HG03175 (cell line): ENCODE data around the gene MAU2.
A peak's percentile ranks its signal among the peaks of the same experiment; 100 is the strongest.

ENCODE experiments used
- ATAC-seq: cut with Tn5 transposase; IDR thresholded peaks from one replicate; pipeline ENCODE4 v1.9.1; 2021; ENCODE audit warnings: mild to moderate bottlenecking, moderate library complexity; ENCODE audit not compliant: unreplicated experiment

Gene MAU2

GRCh38 chr19:19320361-19321140, at the start of gene MAU2, which contains the start of gene SUGP1:
MAU2 (plus strand) TSS chr19:19320829; CDS start chr19:19320860, 31 bp downstream.
SUGP1 (minus strand) TSS chr19:19320509; CDS start chr19:19320496, 13 bp downstream.
- peak; percentile 88 for ATAC-seq

DNA sequence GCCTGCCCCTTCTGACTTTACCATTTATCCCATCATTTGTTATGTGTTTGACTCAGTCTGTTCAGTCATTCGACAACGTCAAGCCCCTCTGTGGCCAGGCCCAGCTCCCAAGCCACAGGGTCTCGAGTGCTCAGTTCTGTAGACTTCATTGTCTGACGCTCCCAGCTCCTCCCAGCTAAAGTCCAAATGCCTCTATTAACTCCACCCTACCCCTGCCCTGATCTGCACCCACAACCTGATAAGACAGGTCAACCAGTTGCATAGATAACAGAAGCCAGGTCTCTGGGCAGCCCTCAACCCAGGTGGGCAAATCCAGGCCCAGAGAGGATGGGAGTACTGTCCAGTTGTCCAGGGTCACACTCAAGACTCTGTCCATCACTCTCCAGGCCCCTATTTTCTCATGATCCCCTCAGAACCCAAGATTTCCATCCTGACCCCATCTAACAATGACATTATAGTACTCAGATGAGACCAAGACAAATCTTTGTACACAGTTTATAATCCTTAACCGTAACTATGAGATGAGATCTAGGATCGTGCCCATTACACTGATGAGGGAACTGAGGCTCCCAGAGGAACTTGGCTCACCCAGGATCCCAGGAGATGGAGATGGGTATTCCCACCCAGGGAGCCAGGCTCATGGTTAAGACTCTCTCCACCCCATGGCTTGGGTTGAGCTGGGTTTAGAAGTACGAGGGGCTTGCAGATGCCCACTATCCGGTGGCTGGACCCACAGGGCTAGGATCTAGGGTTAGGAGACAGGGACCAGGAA, 48.6 kb upstream of the MAU2 start:
- ATAC-seq: no peak

GRCh38 chr19:19274146-19274545, 46.5 kb upstream of the MAU2 start:
- no peak for ATAC-seq

DNA sequence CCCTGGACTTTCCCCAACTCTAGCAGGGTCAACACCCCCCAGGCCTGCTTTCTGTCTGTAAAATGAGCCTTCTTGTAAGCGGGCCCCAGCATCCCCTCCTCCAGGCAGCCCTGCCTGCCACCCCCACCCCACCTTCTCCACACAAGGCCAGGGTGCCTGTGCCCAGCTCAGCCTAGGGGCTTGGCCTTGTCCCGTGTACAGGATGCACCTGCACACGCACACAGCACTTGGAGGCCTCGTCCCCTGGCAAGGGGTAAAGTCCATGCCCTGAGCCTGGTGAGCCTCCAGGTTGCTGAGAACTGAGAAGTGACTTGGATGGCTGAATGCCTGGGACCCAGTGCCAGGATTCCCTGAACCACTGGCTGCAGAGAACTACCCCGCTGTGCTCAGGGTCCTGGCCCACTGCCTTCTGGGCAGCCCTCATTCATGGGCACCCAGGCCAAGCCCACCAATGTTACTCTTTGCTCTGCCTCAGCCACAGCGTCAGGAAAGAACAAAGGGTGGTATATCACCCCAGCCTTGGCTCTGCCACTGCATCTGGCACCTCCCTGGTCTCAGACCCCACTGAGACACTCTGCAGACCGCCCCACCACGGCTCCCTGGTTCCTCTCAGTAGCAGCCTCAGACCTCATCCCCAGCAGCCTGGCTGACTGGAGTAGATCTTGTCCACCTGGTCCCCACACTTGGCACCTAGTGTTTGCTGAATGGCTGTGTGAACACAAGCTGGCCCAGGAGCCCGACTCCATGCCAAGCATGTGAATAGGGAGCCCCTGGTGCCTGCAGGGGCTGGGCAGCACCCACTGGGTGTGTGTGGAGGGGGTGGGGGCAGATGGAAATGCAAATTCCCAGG, 45.7 kb upstream of the MAU2 start:
- no peak for ATAC-seq

DNA sequence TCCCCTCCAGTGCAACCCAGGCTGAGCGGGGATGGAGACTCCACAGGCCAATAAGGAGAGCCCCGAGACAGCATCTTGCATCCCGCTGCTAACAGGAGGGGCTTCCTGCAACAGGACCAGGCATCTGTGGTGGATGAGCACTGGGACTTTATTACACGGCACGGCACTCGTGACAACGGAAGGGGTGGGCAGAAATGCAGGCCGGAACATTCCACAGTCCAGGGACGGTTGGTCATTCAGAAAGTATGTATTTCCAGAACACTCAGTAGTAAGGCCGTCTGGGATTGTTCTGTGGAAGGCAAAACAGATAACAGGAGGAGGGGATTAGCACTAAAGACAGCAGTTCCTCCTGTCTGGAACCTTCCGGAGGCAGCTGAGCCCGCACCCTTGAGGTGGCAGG, 44.2 kb upstream of the MAU2 start:
- no peak for ATAC-seq

DNA sequence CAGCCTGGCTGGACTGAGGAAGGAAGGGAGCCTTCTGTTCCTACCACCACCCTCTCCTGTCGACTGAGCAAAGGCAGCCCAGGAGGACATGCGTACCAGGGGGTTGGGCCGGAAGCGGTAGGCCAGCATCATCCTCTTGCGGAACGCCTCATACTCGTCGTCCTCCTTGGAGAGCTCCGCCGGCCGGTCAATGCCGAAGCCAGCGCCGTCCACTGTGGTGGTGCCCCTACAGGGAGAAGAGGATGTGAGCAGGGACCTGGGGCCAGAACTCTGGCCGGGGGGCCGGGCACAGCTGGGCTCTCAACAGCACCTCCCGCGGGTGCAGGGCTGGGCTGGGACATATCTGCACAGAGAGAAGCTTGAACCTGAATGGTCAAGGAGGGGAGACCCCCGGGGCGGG, 43.8 kb upstream of the MAU2 start:
- ATAC-seq: no peak

DNA sequence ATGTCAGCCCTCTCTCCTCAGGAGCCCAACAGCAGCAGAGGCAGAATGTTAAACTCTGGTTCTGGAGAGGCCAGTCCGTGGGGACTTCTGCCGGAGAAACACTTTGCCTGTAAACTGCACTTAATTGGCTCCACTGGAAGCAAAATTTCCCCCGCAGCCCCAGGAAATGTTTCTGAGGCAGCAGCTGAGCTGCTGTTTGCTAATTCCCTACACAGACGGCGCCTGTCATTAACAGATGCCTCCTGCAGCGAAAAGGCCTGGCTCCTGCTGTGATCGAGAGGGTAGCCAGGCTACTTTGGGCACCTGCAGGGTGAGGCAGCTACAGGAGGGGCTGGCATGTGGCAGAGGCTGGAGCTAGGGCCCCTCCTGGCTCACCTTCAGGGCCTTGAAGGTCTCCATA, 42.3 kb upstream of the MAU2 start:
- no peak for ATAC-seq

GRCh38 chr19:19279062-19279612, 41.5 kb upstream of the MAU2 start:
- ATAC-seq: no peak

DNA sequence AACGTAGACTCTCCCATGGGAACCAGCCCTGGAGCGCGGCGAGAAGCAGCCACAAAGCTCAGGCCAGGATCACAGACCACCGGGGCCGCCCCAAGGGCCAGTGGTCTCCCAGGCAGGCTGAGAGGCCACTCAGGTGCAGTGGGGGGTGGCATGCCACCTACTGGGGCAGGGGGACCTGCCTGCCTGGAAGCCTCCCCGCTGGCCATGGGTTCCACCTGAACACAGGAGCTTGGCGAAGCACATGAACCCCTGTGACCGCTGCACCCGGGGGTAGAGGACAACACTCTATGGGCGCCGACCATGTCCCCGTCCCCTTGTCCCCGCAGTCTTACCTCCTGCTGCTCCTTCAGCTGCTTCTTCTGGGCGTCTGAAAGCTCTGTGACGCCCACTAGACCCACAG, 40.8 kb upstream of the MAU2 start:
- ATAC-seq: no peak

DNA sequence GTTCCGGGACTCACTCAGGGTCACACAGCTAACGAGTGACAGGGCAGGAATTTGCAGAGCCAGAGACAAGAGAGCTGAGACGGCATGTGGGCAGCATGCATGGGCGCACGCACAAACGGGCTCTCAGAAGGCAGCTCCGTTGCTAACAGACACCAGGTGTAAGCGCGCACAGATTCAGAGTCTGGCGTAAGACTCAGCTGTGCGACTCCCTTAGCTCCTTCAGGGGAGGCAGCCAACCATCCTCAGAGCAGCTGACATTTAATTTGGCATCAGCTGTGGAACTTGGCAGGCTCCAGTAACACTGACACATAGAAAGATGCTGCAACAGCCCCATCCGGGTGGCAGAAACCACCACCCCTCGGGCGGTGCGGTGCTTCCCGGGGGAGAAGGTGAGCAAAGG, 40.1 kb upstream of the MAU2 start:
- no peak for ATAC-seq

DNA sequence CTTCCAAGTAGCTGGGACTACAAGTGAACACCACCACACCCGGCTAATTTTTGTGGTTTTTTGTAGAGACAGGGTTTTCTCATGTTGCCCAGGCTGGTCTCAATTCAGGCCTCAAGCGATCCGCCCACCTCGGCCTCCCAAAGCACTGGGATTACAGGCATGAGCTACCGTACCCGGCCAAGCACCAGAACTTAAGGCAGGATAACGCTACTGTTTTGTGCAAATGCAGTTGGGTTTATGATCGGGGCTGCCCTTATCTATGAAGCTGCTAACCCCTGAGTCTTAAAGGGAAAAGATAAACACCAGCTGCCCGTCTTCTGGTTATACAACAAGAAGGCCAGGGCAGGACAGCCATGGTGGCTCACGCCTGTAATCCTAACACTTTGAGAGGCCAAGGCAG, 34.9 kb upstream of the MAU2 start:
- no peak for ATAC-seq

DNA sequence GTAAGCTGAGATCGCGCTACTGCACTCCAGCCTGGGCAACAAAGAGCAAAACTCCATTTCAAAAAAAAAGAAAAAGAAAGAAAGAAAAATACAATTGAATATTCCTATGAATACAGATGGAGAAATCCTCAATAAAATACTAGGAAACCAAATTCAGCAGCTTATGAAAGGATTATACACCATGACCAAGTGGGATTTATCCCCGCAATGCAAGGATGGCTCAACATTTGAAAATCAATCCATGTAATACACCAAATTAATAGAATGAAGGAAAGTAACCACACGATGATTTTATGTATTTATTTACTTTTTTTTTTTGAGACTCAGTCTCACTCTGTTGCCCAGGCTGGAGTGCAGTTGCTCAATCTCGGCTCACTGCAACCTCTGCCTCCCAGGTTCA, 28.0 kb upstream of the MAU2 start:
- ATAC-seq: no peak

GRCh38 chr19:19294914-19295313, 25.7 kb upstream of the MAU2 start:
- no peak for ATAC-seq

GRCh38 chr19:19296953-19297689, 23.5 kb upstream of the MAU2 start:
- ATAC-seq: no peak

- ATAC-seq: no peak
Observed at GRCh38 chr19:19297759-19298158, 22.9 kb upstream of the MAU2 start.

DNA sequence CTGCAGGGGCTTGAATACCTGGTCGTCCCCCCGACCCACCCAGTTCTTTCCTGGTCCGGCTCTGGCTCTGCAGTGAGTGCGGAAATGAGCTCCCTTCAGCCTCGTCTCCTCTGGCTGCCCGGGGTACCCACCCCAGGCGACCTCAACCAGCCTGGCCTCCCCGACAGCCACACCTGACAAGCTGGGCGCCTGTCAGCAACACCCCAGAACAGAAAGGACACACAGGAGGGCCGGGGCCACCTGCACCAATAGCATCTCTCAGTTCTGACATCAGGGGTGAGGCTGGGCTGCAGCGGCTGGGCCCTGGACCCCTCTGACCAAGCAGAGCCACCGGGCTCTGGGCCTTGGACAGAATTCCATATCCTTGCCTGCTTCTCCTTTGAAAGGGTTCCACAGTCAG, 20.0 kb upstream of the MAU2 start:
- no peak for ATAC-seq

GRCh38 chr19:19303411-19303810, 17.2 kb upstream of the MAU2 start:
- no peak for ATAC-seq

DNA sequence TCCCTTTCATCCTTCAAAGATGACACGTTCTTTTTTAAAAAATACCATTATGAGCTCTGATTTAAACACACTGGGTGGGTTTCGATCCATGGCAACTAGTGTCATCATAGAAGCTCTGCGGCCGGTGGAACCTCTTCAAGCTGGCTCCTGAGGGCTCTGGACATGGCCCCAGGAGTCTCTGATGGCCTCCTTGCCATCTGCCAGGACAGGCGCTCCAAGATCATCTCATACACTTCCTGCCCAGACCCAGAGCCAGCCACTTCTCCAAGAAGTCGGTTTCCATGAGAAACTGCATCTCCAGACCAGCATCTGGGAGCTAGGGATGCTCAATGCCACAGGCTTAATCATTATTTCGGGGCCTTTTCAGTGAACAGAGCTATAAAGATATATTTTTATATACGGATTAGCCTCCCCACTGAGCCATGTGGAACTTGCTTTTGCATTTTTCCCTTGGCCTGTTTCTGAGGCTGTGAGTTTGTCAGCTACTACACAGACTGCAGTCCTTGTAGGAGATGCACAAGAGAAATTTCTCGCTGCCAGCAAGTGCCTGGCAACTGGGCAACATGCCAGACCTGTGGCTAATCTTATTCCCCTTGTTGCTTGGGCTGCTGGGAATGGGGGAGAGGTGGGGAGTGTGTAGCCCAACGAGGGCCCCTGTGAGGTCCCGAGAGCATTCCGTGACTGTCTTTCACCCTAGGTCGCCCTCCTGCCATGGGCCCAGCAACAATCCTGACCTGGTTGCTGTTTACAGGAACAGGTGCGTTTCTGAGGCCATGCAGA, 16.3 kb upstream of the MAU2 start:
- ATAC-seq: no peak

GRCh38 chr19:19305066-19305465, 15.6 kb upstream of the MAU2 start:
- ATAC-seq: no peak

DNA sequence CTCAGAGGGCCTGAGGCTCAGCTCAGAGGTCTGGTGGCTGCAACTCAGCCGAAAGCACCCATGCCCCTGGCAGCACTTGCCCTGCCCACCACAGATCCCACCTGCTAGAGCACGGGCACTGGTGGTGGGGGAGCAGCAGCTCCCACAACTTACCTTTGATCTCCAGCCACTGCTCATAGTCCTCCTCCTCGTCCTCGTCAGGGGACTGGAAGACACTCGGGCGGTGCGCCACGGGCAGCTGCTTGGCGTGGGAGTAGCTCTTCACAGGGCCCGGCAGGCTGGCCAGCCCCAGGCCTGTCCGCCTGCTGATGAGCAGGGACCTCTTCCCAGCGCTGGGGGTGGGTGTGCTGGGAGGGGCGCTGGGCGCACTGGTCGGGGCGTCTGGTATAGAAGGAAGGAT, 14.9 kb upstream of the MAU2 start:
- ATAC-seq: no peak
